K562 (cell line): ENCODE data around the gene FPGS. TPM values are rescaled to one million over a fixed set of nuclear protein-coding genes. Genes with fewer than 3 reads are reported as not detected.

Experiments used
- ATAC-seq: fragments of 200-7000 bp; cut with Tn5 transposase; 3 replicates; pipeline ENCODE4 v1.9.1; 2020; ENCODE audit warnings: moderate library complexity
- BruUV-seq: library from RNA; stranded (reverse); fragments of 400-500 nt; replicated peaks from 2 replicates; lab custom pipeline; 2021; lab: Mats Ljungman, UMichigan
- CTCF ChIA-PET: fragments of 300-600 bp; formaldehyde crosslinking; extraction: SDS; loops from one replicate; lab custom pipeline; 2021; ENCODE audit warnings: low intra/inter-chr PET ratio; lab: Yijun Ruan, JAX
- POLR2A ChIA-PET: fragments of 300-600, 350-650 bp; sonication (Branson Sonifier 250); formaldehyde crosslinking; extraction: SDS; loops from one replicate; lab custom pipeline; 2021; ENCODE audit warnings: antibody characterized with exemption, inconsistent platforms; lab: Yijun Ruan, JAX
- DNase-seq, 4 experiments: peaks; one replicate each; pipeline versions ENCODE4 v3.0.0 to v3.0.0-alpha.2; 2011 to 2018; ENCODE audit warnings: low spot score in 3 of 4, mixed read lengths in 3 of 4; ENCODE audit errors: extremely low read depth in 1 of 4
- FAIRE-seq: peaks from 2 replicates; lab custom pipeline; 2011; peaks lifted over from hg19 to GRCh38; lab: Jason Lieb, UNC
- H2AFZ ChIP-seq: 2 replicates; pipeline ENCODE4 v1.6.0; 2011; ENCODE audit warnings: low read depth, low read length, control low read depth, inconsistent platforms
- H3K27ac ChIP-seq: fragments of 200-600 bp; 3 replicates; pipeline ENCODE4 v1.8.0; 2011; ENCODE audit warnings: low read depth, mild to moderate bottlenecking, control low read depth, inconsistent platforms, low read length, moderate library complexity, mixed read lengths; ENCODE audit errors: extremely low read depth
- H3K27me3 ChIP-seq, 2 experiments: fragments of 300-600 bp in 1 of 2; 2 replicates in 1 of 2; 3 replicates in 1 of 2; pipeline versions ENCODE4 v1.6.0 to v1.8.0; 2011; ENCODE audit warnings: inconsistent platforms in 2 of 2, low read length in 2 of 2, mild to moderate bottlenecking in 1 of 2, mixed read lengths in 1 of 2, moderate library complexity in 1 of 2; ENCODE audit not compliant: control insufficient read depth in 2 of 2, insufficient read depth in 2 of 2
- H3K36me3 ChIP-seq: fragments of 300-600 bp; 3 replicates; pipeline ENCODE4 v1.8.0; 2011; ENCODE audit warnings: mild to moderate bottlenecking, low read length, inconsistent platforms; ENCODE audit not compliant: control insufficient read depth, insufficient read depth
- H3K4me1 ChIP-seq, 2 experiments: fragments of 200-600 bp in 1 of 2; replicated peaks in 1 of 2; 2 replicates in 1 of 2; 3 replicates in 1 of 2; pipeline versions ENCODE4 v1.5.1 to v1.8.0; 2011; ENCODE audit warnings: inconsistent platforms in 2 of 2, low read length in 2 of 2, mild to moderate bottlenecking in 1 of 2, mixed read lengths in 1 of 2, moderate library complexity in 1 of 2; ENCODE audit not compliant: control insufficient read depth in 2 of 2, insufficient read depth in 2 of 2
- H3K4me2 ChIP-seq: 2 replicates; pipeline ENCODE4 v1.6.1; 2011; ENCODE audit warnings: low read length, control low read depth, inconsistent platforms, mixed read lengths; ENCODE audit not compliant: insufficient read depth
- H3K4me3 ChIP-seq: fragments of 200-600 bp; sonication (generic), shearing (Covaris generic); 2 replicates; pipeline ENCODE4 v1.5.1; 2016; ENCODE audit warnings: control low read depth, inconsistent platforms
- H3K79me2 ChIP-seq: fragments of 200-600 bp; 3 replicates; pipeline ENCODE4 v1.8.0; 2011; ENCODE audit warnings: low read length, inconsistent platforms; ENCODE audit not compliant: control insufficient read depth, insufficient read depth
- H3K9ac ChIP-seq, 2 experiments: 2 replicates each; pipeline versions ENCODE4 v1.6.0 to v1.6.1; 2011; ENCODE audit warnings: low read depth in 2 of 2, low read length in 2 of 2, control low read depth in 1 of 2, inconsistent platforms in 1 of 2, mild to moderate bottlenecking in 1 of 2, mixed read lengths in 1 of 2; ENCODE audit not compliant: insufficient read depth in 1 of 2
- H3K9me1 ChIP-seq: one replicate; pipeline ENCODE4 v1.6.0; 2011; ENCODE audit warnings: inconsistent platforms, mild to moderate bottlenecking, low read length, moderate library complexity; ENCODE audit not compliant: control insufficient read depth, insufficient read depth
- H3K9me3 ChIP-seq: replicated peaks from 2 replicates; pipeline ENCODE4 v1.5.1; 2011; ENCODE audit warnings: low read depth, low read length, inconsistent platforms; ENCODE audit not compliant: control insufficient read depth, insufficient read depth
- H4K20me1 ChIP-seq: replicated peaks from 2 replicates; pipeline ENCODE4 v1.6.1; 2011; ENCODE audit warnings: low read length, inconsistent platforms, mixed read lengths; ENCODE audit not compliant: control insufficient read depth, insufficient read depth
- HDAC1 ChIP-seq, 2 experiments: fragments of 450-650 bp; IDR thresholded peaks; 2 replicates each; pipeline ENCODE4 v1.6.1; 2016 to 2017; ENCODE audit warnings: inconsistent platforms in 1 of 2, mild to moderate bottlenecking in 1 of 2, moderate library complexity in 1 of 2
- MED1 ChIP-seq: sonication (generic); formaldehyde crosslinking; IDR thresholded peaks from 2 replicates; pipeline ENCODE4 v1.8.1; 2023; ENCODE audit warnings: missing genetic modification reagents, borderline replicate concordance
- PML ChIP-seq: IDR thresholded peaks from 2 replicates; pipeline ENCODE4 v1.6.1; 2012; ENCODE audit warnings: low read length, inconsistent platforms
- ZC3H8 ChIP-seq: fragments of 450-650 bp; IDR thresholded peaks from 2 replicates; pipeline ENCODE4 v1.6.1; 2017
- WGBS: fragments of 100-300 bp; shearing (Covaris generic); methylation state at CpG from one replicate; pipeline ENCODE4 v1.1.6; 2016; ENCODE audit warnings: low coverage, mixed read lengths; ENCODE audit not compliant: insufficient coverage; ENCODE audit errors: missing lambda C conversion rate; 5-methylcytosine and 5-hydroxymethylcytosine counted together
- in situ Hi-C: fragments of 300-500 bp; cut with MboI; formaldehyde crosslinking; loops from 4 replicates; pipeline ENCODE4 v1.15.0; 2018; ENCODE audit warnings: inconsistent platforms, mixed read lengths
- intact Hi-C: fragments of 100-400 bp; cut with micrococcal nuclease; formaldehyde crosslinking; loops from 2 replicates; pipeline ENCODE4 v1.14.2; 2022
- polyA plus RNA-seq, 8 experiments: library from polyadenylated mRNA; depleted of rRNA in 4 of 8; stranded (reverse) in 5 of 8; unstranded in 3 of 8; fragments of >200 nt; fragmentation: Nextera tagmentation in 2 of 8; fragmentation: Illumina TruSeq in 1 of 8; extraction: Ambion mirVana in 2 of 8; extraction: Trizol in 1 of 8; gene quantifications; 2 replicates each; pipeline versions ENCODE4 v1.2.1 to v1.2.3, GENCODE V29; 2011 to 2014; ENCODE audit warnings: inconsistent platforms in 1 of 8, missing spikeins in 1 of 8
- total RNA-seq, 7 experiments: library from RNA; depleted of rRNA in 6 of 7; stranded (reverse); fragments of >200 nt in 6 of 7; fragmentation: Illumina TruSeq in 2 of 7; extraction: Trizol in 2 of 7; gene quantifications; 2 replicates each; pipeline versions ENCODE4 v1.2.1 to v1.2.3, GENCODE V29; 2011 to 2021; ENCODE audit warnings: low replicate concordance in 1 of 7
- TF ChIP-seq, protein P1 (sequence below), 3 experiments: IDR thresholded peaks in 2 of 3; conservative IDR thresholded peaks in 1 of 3; 2 replicates each; pipeline ENCODE4 v1.5.1; 2011 to 2012; ENCODE audit warnings: low read length in 3 of 3, mild to moderate bottlenecking in 3 of 3, control low read depth in 2 of 3, improper control_type of control experiment in 1 of 3, inconsistent platforms in 1 of 3, low read depth in 1 of 3, mixed read lengths in 1 of 3, moderate library complexity in 1 of 3; ENCODE audit not compliant: insufficient read depth in 2 of 3
- TF ChIP-seq, protein P2 (sequence below): sonication (generic); formaldehyde crosslinking; IDR thresholded peaks from 2 replicates; pipeline ENCODE4 v1.8.1; 2023; ENCODE audit warnings: mild to moderate bottlenecking, missing genetic modification reagents
- TF ChIP-seq, protein P3 (sequence below), 2 experiments: fragments of 450-650 bp in 1 of 2; sonication (generic) in 1 of 2; formaldehyde crosslinking in 1 of 2; IDR thresholded peaks in 1 of 2; conservative IDR thresholded peaks in 1 of 2; 2 replicates each; pipeline versions ENCODE4 v1.6.1 to v1.8.1; 2016 to 2023; ENCODE audit warnings: mild to moderate bottlenecking in 2 of 2, moderate library complexity in 2 of 2, inconsistent platforms in 1 of 2, missing genetic modification reagents in 1 of 2

The FPGS gene
- total and polyA plus RNA-seq, 9 of the 15 experiments (the other 6 are each of a cell fraction or from before 2014, with no cell fraction given) = 0.84 to 86.4 (median 59.2) TPM

DNA sequence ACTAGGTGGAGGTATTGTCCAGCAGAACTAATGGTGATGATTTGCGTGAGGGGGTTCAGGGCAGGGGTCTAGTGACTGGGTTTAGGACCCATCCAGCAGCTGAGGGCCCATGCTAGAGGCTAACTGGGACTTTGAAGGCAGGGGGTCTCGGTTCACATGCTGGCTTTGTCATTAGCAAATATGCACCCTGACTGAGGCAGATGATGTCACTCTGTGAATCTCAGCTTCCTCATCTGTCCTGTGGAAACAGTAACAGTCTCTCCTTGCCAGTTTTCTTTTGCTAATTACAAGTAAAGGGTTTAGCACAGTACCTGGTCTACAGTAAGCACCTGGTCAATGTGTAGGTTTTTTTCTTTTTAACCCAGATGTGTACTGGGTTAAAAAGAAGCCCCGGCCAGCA lies 29.4 kb upstream of the FPGS start:
- peaks cover 29 to 36% of the 10 kb centered on the region in 2 experiments for H3K4me1 ChIP-seq
- H3K27ac ChIP-seq = no peak overlapping the region
- intact Hi-C loops = no loop called here

DNA sequence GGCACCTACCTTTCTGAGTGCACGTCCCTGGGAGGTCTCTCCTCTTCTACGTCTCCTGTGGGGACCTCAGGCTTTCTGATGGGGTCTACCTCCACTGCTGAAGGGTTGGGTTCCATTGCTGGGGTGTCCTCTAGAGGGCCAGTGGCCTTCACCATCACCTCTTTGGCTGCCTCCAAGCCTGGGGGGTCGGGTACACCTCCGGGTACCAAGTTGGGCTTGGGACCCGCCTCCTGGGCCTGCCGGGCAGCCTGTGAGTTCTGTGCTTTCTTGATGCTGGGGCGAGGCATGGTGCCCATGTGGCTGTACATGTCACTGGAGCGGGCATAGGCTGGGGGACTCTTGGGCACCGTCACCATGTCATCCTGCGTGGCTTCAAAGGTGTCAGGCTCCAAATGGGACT lies 28.7 kb upstream of the FPGS start:
- Histone ChIP-seq H3K9ac (no peak overlapping the region), H3K4me1 (peaks cover 35 to 43% of the 10 kb centered on the region in 2 experiments), H2AFZ (no peak overlapping the region), H3K36me3 (no peaks in the 10 kb centered on the region), H3K9me3 (no peaks in the 10 kb centered on the region), H3K79me2 (no peaks in the 10 kb centered on the region), H3K27me3 (no peaks in the 10 kb centered on the region), H4K20me1 (no peaks in the 10 kb centered on the region), H3K4me3 (no peak overlapping the region), H3K4me2 (no peak overlapping the region), H3K27ac (no peak overlapping the region), H3K9me1 (no peaks in the 10 kb centered on the region)
- ATAC-seq (no peak), FAIRE-seq (no peak), DNase-seq (no peak)
- no TSS peak for BruUV-seq
- TF ChIP-seq PML (no peak), HDAC1 (IDR thresholded peaks at IDR 0.05) (no peak), MED1 (CRISPR knock-in tag) (0 out of 2 replicates have a peak, but pooled peaks have one; percentile 51)
- TF ChIP-seq, protein P1, sequence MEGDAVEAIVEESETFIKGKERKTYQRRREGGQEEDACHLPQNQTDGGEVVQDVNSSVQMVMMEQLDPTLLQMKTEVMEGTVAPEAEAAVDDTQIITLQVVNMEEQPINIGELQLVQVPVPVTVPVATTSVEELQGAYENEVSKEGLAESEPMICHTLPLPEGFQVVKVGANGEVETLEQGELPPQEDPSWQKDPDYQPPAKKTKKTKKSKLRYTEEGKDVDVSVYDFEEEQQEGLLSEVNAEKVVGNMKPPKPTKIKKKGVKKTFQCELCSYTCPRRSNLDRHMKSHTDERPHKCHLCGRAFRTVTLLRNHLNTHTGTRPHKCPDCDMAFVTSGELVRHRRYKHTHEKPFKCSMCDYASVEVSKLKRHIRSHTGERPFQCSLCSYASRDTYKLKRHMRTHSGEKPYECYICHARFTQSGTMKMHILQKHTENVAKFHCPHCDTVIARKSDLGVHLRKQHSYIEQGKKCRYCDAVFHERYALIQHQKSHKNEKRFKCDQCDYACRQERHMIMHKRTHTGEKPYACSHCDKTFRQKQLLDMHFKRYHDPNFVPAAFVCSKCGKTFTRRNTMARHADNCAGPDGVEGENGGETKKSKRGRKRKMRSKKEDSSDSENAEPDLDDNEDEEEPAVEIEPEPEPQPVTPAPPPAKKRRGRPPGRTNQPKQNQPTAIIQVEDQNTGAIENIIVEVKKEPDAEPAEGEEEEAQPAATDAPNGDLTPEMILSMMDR (IDR thresholded peaks at IDR 0.05 in 2 of 3, conservative IDR thresholded peaks at IDR 0.05 in 1 of 3; ENCODE audit: insufficient read depth in 2 of 3, low read depth in 1 of 3, low read length in 3 of 3) = 0 out of 6 replicates have a peak, but pooled peaks of 1 of the 3 experiments have one; percentile 2
- TF ChIP-seq, protein P2, sequence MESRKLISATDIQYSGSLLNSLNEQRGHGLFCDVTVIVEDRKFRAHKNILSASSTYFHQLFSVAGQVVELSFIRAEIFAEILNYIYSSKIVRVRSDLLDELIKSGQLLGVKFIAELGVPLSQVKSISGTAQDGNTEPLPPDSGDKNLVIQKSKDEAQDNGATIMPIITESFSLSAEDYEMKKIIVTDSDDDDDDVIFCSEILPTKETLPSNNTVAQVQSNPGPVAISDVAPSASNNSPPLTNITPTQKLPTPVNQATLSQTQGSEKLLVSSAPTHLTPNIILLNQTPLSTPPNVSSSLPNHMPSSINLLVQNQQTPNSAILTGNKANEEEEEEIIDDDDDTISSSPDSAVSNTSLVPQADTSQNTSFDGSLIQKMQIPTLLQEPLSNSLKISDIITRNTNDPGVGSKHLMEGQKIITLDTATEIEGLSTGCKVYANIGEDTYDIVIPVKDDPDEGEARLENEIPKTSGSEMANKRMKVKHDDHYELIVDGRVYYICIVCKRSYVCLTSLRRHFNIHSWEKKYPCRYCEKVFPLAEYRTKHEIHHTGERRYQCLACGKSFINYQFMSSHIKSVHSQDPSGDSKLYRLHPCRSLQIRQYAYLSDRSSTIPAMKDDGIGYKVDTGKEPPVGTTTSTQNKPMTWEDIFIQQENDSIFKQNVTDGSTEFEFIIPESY (CRISPR knock-in tag) = no peak
- POLR2A ChIA-PET = no interaction called here
- CTCF ChIA-PET = no interaction called here
- 68% methylated on average over 7 of the region's 10 CpGs for WGBS
- intact Hi-C loops = no loop called here
- in situ Hi-C loops = loop anchor here (25.0 kb wide), 1 partner anchor 588 kb away; the partner anchor contains the start of gene URM1

More for the DNA sequence above, 29.4 kb upstream of the FPGS start:
- no peak overlapping the region; a peak in 1 of 4 replicates for H3K9ac ChIP-seq
- DNase-seq (no peak), FAIRE-seq (no peak), ATAC-seq (no peak)
- H3K79me2 ChIP-seq = no peaks in the 10 kb centered on the region
- POLR2A ChIA-PET = interaction anchor here (0.5 to 1.3 kb wide), 3 partner anchors 12 to 155 kb away, joined by 3 to 4 read pairs (median 3); partner anchors contain the start of gene CDK9
- H3K27me3 ChIP-seq = no peaks in the 10 kb centered on the region
- no peak overlapping the region for H3K4me3 ChIP-seq
- BruUV-seq = no TSS peak
- no peak overlapping the region for H3K4me2 ChIP-seq
- no peaks in the 10 kb centered on the region for H3K36me3 ChIP-seq
- H2AFZ ChIP-seq = no peak overlapping the region
- no peaks in the 10 kb centered on the region for H4K20me1 ChIP-seq
- CTCF ChIA-PET = no interaction called here
- H3K9me3 ChIP-seq = no peaks in the 10 kb centered on the region
- 52% methylated on average over 3 of the region's 3 CpGs for WGBS
- TF ChIP-seq ZC3H8 = no peak
- TF ChIP-seq, protein P3, sequence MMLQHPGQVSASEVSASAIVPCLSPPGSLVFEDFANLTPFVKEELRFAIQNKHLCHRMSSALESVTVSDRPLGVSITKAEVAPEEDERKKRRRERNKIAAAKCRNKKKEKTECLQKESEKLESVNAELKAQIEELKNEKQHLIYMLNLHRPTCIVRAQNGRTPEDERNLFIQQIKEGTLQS (IDR thresholded peaks at IDR 0.05) = peak; percentile 41; the same call in 1 of the 2 replicates
- TF ChIP-seq, protein P3 (CRISPR knock-in tag; conservative IDR thresholded peaks at IDR 0.05) = no peak
- in situ Hi-C loops = loop anchor here (25.0 kb wide), 1 partner anchor 589 kb away; the partner anchor contains the start of gene URM1
- H3K9me1 ChIP-seq = no peaks in the 10 kb centered on the region
